Measurements from ENCODE around the gene CYTIP. TPM values are rescaled to one million over a fixed set of nuclear protein-coding genes. Genes with fewer than 3 reads are reported as not detected.

Gene CYTIP
- total RNA-seq, 4 donors from 2014 or later, result 2.6 to 14.1 (median 3.4) TPM

- 84% methylated on average over 3 of the region's 3 CpGs for WGBS
- DNase-seq (ENCODE audit: extremely low spot score), result no peak
- TF ChIP-seq CTCF (IDR thresholded peaks at IDR 0.05) (no peak), POLR2AphosphoS5 (IDR thresholded peaks at IDR 0.05) (no peak)
- no peak overlapping the region for H3K4me3 ChIP-seq
- intact Hi-C loops (cut with DNase I), result no loop called here
- H3K36me3 ChIP-seq, result no peaks in the 10 kb centered on the region
- H3K27me3 ChIP-seq, result no peaks in the 10 kb centered on the region
- H3K9me3 ChIP-seq, result no peaks in the 10 kb centered on the region
- H3K27ac ChIP-seq (replicated peaks in 1 of 4), result no peak overlapping the region
- no peaks in the 10 kb centered on the region for H3K4me1 ChIP-seq
Observed at GRCh38 chr2:157471078-157471477, 27.2 kb upstream of the CYTIP start.

- no peak overlapping the region for H3K4me3 ChIP-seq
- H3K4me1 ChIP-seq, result no peaks in the 10 kb centered on the region
- H3K27me3 ChIP-seq, result no peaks in the 10 kb centered on the region
- H3K9me3 ChIP-seq, result no peaks in the 10 kb centered on the region
- no peak for TF ChIP-seq POLR2AphosphoS5 (IDR thresholded peaks at IDR 0.05)
- TF ChIP-seq EP300 (IDR thresholded peaks at IDR 0.05), result no peak
- no peak for TF ChIP-seq CTCF (IDR thresholded peaks at IDR 0.05)
- H3K27ac ChIP-seq (replicated peaks in 1 of 4), result no peak overlapping the region
- no peak for DNase-seq (ENCODE audit: extremely low spot score)
- intact Hi-C loops (cut with DNase I), result no loop called here
- H3K36me3 ChIP-seq, result no peaks in the 10 kb centered on the region
Observed at GRCh38 chr2:157470321-157470720, 26.4 kb upstream of the CYTIP start.

- Histone ChIP-seq H3K27ac (replicated peaks in 1 of 4) (no peak overlapping the region), H3K9me3 (no peaks in the 10 kb centered on the region), H3K4me1 (no peaks in the 10 kb centered on the region), H3K27me3 (no peaks in the 10 kb centered on the region), H3K36me3 (no peaks in the 10 kb centered on the region), H3K4me3 (no peak overlapping the region)
- no peak for DNase-seq (ENCODE audit: extremely low spot score)
- intact Hi-C loops (cut with DNase I), result no loop called here
- 70% methylated on average over 1 of the region's 1 CpG for WGBS
- TF ChIP-seq EP300 (IDR thresholded peaks at IDR 0.05) (no peak), POLR2AphosphoS5 (IDR thresholded peaks at IDR 0.05) (no peak), CTCF (IDR thresholded peaks at IDR 0.05) (no peak), POLR2A (IDR thresholded peaks at IDR 0.05; ENCODE audit: low read depth) (no peak)
Observed at GRCh38 chr2:157469726-157470125, 25.8 kb upstream of the CYTIP start.

GRCh38 chr2:157468931-157469708 lies 25.2 kb upstream of the CYTIP start:
- no peak for DNase-seq (ENCODE audit: extremely low spot score)
- Histone ChIP-seq H3K4me1 (no peaks in the 10 kb centered on the region), H3K27ac (replicated peaks in 1 of 4) (peak overlapping the region in 1 of 4 donors; percentile 3), H3K9me3 (no peaks in the 10 kb centered on the region), H3K27me3 (no peaks in the 10 kb centered on the region), H3K36me3 (no peaks in the 10 kb centered on the region), H3K4me3 (no peak overlapping the region)
- TF ChIP-seq POLR2AphosphoS5 (IDR thresholded peaks at IDR 0.05), result no peak
- TF ChIP-seq CTCF (IDR thresholded peaks at IDR 0.05), result no peak
- TF ChIP-seq POLR2A (IDR thresholded peaks at IDR 0.05; ENCODE audit: low read depth), result no peak
- TF ChIP-seq EP300 (IDR thresholded peaks at IDR 0.05), result no peak
- WGBS, result 57% methylated on average over 8 of the region's 8 CpGs
- intact Hi-C loops (cut with DNase I), result no loop called here

GRCh38 chr2:157466764-157467163 lies 22.9 kb upstream of the CYTIP start:
- 86% methylated on average over 5 of the region's 5 CpGs for WGBS
- H3K27me3 ChIP-seq, result no peaks in the 10 kb centered on the region
- H3K36me3 ChIP-seq, result no peaks in the 10 kb centered on the region
- intact Hi-C loops (cut with DNase I), result no loop called here
- no peak for TF ChIP-seq EP300 (IDR thresholded peaks at IDR 0.05)
- no peak for TF ChIP-seq CTCF (IDR thresholded peaks at IDR 0.05)
- no peak for TF ChIP-seq POLR2AphosphoS5 (IDR thresholded peaks at IDR 0.05)
- no peak for TF ChIP-seq POLR2A (IDR thresholded peaks at IDR 0.05; ENCODE audit: low read depth)
- H3K27ac ChIP-seq (replicated peaks in 1 of 4), result no peak overlapping the region
- no peak overlapping the region for H3K4me3 ChIP-seq
- H3K9me3 ChIP-seq, result no peaks in the 10 kb centered on the region
- no peak for DNase-seq (ENCODE audit: extremely low spot score)
- no peaks in the 10 kb centered on the region for H3K4me1 ChIP-seq
